Kidney epithelial cell (primary cell): ENCODE measurements around the gene FAM47E. TPM values are rescaled to one million over a fixed set of nuclear protein-coding genes. Genes with fewer than 3 reads are reported as not detected.

Source experiments
- total RNA-seq: library from RNA; depleted of rRNA; stranded (reverse); fragments of >200 nt; gene quantifications from 2 replicates; pipeline ENCODE4 v1.2.3, GENCODE V29; 2015

FAM47E gene
- total RNA-seq, 1 donor from 2014 or later: 2.3 TPM

Other genes with a start within 250 kb of the FAM47E start
- gene CXCL9, start 244.2 kb upstream of the FAM47E start, total RNA-seq: not detected in 2 replicates
- gene CXCL10, start 228.2 kb upstream of the FAM47E start, total RNA-seq: 0.34 TPM in 1 of 2 replicates, not detected in the other
- gene CXCL11, start 215.7 kb upstream of the FAM47E start, total RNA-seq: 0.07 TPM in 1 of 2 replicates, not detected in the other
- gene ART3, start 177.0 kb upstream of the FAM47E start, total RNA-seq: not detected in 2 replicates
- gene NUP54, start 103.3 kb upstream of the FAM47E start, total RNA-seq: 33.0 and 36.0 TPM in 2 replicates
- 141 and 154 TPM in 2 replicates for gene SCARB2, start 37.9 kb upstream of the FAM47E start, total RNA-seq
- gene STBD1, start 55.0 kb downstream of the FAM47E start, total RNA-seq: 6.1 and 7.4 TPM in 2 replicates
- 0.34 and 0.84 TPM in 2 replicates for gene CCDC158, start 169.4 kb downstream of the FAM47E start, total RNA-seq
- gene SHROOM3, start 183.5 kb downstream of the FAM47E start, total RNA-seq: 42.5 and 45.1 TPM in 2 replicates